HG02973 (cell line): ENCODE measurements around the gene DGLUCY.
"Not testable (repeated sequence)": the region's sequence is repeated elsewhere in the genome, so short reads cannot be mapped to it uniquely, and the experiment has no call there.

Experiments
- ATAC-seq: cut with Tn5 transposase; IDR thresholded peaks from one replicate; pipeline ENCODE4 v1.9.1; 2021; ENCODE audit warnings: moderate library complexity; ENCODE audit not compliant: unreplicated experiment

DGLUCY gene

GRCh38 chr14:91204657-91205056, 90.8 kb downstream of the DGLUCY start:
- no peak for ATAC-seq

DNA sequence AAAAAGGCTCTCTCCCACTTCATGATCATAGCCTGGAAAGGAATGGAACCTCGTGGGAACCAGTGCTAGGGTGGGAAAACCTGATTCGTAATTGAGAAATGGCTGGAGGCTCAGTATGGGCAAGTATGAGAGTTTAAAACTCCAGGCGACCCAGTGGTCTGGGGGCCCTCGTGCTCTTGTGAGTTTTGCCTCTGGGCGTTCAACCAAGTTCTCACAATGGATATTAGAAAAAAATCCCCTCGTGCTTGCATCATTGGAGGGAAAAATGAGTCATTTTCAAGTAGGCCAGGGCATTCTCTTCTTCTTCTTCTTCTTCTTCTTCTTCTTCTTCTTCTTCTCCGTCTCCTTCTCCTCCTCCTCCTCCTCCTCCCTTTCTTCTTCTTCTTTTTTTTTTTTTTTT, 91.6 kb downstream of the DGLUCY start:
- ATAC-seq: no peak

GRCh38 chr14:91207008-91207407, 93.1 kb downstream of the DGLUCY start:
- no peak for ATAC-seq

DNA sequence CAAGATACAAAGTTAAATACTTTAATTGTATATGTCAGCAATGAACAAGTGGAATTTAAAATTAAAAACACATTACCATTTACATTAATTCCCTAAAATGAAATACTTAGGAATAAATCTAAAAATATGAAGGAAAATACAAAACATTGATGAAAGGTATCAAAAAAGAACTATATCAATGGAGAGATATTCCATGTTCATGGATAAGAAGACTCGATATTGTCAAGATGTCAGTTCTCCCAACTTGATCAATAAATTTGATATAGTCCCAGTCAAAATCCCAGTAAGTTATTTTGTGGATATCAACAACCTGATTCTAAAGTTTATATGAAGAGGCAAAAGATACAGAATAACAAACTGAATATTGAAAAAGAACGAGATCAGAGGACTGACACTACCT, 97.1 kb downstream of the DGLUCY start:
- ATAC-seq: no peak

GRCh38 chr14:91214306-91214705, 100.4 kb downstream of the DGLUCY start:
- ATAC-seq: no peak

- ATAC-seq: no peak
These were observed 101.5 kb downstream of the DGLUCY start for GRCh38 chr14:91215381-91215780.

DNA sequence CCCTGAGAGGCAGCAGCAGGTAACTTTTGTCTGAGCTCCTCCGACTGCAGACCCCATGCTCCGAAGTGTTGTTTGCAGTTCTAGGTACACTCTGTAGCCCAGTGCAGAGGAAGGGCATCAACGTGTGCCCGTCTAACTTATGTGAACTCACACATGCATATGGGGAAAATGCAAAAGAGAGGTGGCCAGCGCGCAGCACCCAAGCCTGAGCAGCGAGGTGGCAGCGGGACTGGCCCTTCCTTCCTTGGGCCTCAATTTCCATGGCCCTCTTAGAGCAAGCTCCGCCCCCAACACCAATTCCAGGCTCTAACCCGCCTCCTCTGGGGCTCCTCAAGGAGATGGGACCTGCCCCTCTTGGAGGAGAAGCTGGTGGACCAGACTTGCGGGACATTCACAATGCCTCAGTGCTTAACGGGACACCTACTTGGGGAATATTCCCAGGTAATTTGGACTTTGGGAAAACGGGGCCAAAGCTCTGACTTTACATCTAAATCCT, 102.9 kb downstream of the DGLUCY start:
- ATAC-seq: no peak

DNA sequence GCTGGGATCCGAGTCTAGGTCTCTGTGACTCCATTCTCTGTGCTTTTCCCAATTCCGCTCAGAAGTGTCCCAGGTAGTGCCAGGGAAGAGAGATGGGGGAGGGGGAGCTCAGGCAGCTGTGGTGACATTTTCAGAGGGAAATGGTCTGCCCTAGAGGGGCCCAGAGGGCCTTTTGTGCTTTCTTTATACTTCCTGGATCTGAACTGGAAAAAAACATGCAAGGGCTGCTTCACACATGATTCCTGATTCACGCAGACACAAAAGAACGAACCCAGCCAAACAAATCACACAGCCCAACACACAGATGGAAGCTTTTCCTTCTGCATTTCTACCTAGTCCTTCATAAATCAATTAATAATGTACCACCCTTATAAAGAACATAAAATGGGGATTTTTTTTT, 104.1 kb downstream of the DGLUCY start:
- no peak for ATAC-seq

DNA sequence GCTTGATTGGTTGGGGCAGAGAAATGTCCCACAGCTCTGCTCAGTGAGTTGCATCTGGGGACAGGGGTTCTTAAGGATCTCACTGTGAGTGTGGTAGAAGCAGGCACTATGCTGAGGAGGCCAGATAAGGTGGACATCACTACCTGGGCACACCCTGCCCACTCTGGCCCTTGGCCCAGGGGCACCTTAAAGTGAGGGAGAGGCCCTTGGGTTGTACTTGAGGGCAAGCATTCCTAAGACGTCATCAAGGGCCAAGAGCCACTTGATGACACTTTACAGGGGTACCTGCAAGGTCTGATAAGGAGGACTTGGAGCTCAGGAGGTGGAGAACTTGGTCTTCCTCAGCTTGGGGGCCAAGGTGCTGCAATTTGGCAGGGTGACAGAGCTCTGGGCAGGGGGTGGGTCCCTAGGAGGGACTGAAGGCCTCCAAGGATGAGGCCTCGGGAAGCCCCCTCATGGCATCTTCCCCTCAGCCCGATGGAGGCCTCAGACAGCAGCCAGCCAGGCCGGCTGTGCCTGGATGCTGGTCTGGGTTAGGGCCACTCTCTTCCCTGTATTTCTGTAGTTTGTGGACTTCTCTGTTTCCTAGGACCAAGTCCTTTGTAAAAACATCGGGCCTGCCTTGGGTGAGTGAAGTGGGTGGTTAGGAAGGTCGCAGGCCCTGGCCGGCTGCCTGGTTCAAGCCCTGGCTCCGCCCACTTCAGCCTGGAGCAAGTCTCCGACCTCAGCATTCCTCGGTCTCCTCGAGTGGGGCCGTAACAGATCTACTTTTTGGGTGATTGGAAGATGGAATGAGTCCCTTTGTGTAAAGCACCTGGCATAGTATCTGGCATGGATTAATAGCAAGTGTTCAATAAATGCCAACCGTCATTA, 105.9 kb downstream of the DGLUCY start:
- no peak for ATAC-seq

- ATAC-seq: no peak
These were observed 106.7 kb downstream of the DGLUCY start for GRCh38 chr14:91220581-91221000.

- no peak for ATAC-seq
These were observed 107.4 kb downstream of the DGLUCY start for GRCh38 chr14:91221270-91221669.

- no peak for ATAC-seq
These were observed 109.3 kb downstream of the DGLUCY start for GRCh38 chr14:91223028-91223783.

GRCh38 chr14:91225025-91225424, 111.2 kb downstream of the DGLUCY start:
- ATAC-seq: no peak

- ATAC-seq: not testable (repeated sequence)
These were observed 112.5 kb downstream of the DGLUCY start for GRCh38 chr14:91226360-91226759.

DNA sequence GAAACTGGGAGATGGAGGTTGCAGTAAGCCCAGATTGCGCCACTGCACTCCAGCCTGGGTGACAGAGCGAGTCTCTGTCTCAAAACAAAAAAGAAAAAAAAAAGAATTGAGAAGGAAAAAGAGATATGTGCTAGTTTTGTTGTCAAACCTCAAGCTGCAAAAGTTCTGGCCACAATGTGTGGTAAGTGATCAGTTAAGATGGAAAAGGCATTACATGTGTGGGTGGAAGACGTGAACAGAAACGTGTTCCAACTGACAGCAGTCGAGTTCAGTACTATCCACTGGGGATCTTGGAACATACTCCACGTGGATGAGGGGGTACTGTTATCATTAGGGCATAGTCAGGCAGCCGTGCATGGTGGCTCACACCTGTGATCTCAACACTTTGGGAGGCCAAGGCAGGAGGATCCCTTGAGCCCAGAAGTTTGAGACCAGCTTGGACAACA, 113.3 kb downstream of the DGLUCY start:
- ATAC-seq: no peak

DNA sequence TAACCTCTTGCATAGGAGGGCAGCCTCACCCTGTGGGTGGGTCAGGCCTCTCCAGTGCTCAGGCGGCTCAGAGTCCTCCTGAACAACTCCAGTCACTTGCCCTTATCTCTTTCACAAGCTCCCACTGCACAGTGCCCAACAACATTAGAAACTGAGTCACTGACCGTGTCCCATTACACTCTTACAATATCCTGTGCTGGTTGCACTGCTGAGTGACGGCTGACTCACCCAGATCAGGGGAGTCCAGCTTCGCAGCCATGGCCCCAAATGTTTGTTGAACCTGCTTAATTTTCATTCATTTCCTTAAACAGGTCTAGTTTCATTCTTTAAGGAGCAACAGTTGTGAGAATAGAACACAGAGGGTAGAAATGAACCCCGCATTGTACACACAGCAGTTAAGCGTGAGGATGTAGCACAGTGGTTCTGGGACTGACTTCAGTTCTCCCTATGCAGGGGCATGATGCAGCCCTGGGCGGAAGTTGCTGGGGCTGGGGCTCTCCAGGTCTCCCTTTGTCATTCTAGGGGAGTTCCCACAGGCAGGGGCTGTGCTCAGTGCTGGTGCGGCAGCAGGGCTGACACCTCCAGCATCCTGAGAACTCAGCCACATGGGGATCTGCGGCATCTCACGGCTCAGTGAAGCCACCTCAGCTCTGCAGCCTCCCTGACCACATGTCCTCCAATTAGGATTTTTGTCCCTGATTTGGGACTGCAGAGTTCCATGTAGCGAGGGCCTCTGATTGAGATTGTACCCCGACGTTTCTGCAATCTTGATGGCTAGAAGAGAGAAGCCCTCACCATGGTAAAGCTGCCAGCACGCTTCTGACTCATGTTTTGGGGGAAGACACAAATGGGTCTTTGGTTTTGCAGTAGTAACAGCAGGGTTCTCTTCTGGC, 114.5 kb downstream of the DGLUCY start:
- peak; percentile 71 for ATAC-seq

- no peak for ATAC-seq
These were observed 115.1 kb downstream of the DGLUCY start for GRCh38 chr14:91229005-91229382.

GRCh38 chr14:91229743-91230200, 115.9 kb downstream of the DGLUCY start:
- peak; percentile 76 for ATAC-seq

DNA sequence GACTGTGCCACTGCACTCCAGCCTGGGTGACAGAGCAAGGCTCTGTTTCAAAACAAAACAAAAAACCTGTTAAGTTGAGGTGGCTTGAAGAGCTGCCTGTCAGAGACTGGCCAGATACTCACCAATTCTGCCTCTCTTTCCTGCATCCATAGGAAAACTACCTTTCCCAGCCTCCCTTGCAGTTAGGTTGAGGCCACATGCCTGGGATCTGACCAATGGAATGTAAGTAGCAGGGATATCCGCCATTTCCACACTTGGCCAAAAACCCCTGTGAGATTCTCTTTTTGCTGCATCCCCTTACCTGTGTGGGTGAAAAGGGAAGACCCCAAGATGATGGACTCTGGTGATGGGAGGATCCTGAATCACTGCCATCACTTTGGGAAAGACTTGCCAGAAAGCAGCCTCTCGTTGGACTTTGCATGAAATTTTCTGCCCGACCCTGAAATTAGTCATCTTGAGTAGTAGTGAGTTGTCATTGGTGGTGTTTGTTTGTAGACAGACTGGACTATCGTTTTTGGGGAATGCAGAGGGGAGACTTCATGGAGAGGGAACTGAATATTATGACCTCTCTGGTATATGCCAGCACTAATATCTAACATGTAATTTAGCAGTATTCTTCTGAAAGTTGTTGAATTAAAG, 116.6 kb downstream of the DGLUCY start:
- ATAC-seq: no peak

GRCh38 chr14:91231446-91231845, 117.6 kb downstream of the DGLUCY start:
- ATAC-seq: no peak
